Erythroblast (primary cell): ENCODE data around the gene NPPB.

ENCODE experiments used
- DNase-seq, 2 experiments: peaks; one replicate each; lab custom pipeline; 2025; lab: John Stamatoyannopoulos, UW
- GATA1 ChIP-seq: IDR thresholded peaks from 2 replicates; pipeline ENCODE4 v1.6.1; 2011; ENCODE audit warnings: low read depth, mild to moderate bottlenecking, control low read depth, low read length, moderate library complexity
- POLR2A ChIP-seq: IDR thresholded peaks from 2 replicates; pipeline ENCODE4 v1.6.1; 2011; ENCODE audit warnings: mild to moderate bottlenecking, low read length

Gene NPPB

GRCh38 chr1:11817192-11817591 lies 41.6 kb downstream of the NPPB start:
- TF ChIP-seq POLR2A (no peak), GATA1 (no peak)
- no peak for DNase-seq

GRCh38 chr1:11813021-11813420 lies 45.7 kb downstream of the NPPB start:
- DNase-seq: no peak

More at GRCh38 chr1:11813021-11813420, 45.7 kb downstream of the NPPB start:
- no peak for TF ChIP-seq GATA1
- TF ChIP-seq POLR2A: no peak
